ENCODE measurements around the gene SLC48A1. TPM values are rescaled to one million over a fixed set of nuclear protein-coding genes. Genes with fewer than 3 reads are reported as not detected.

SLC48A1 gene
- total and polyA plus RNA-seq, 4 donors, result 19.7 to 51.3 (median 34.7) TPM

- Histone ChIP-seq H3K27me3 (ENCODE audit: control insufficient read depth in 1 of 2, insufficient read depth in 2 of 2, low read length in 1 of 2) (no peaks in the 10 kb centered on the region), H3K4me1 (ENCODE audit: control insufficient read depth in 1 of 2, insufficient read depth in 2 of 2, low read length in 2 of 2) (peaks cover 2 to 4% of the 10 kb centered on the region in 2 donors), H3K27ac (ENCODE audit: low read depth in 1 of 2, low read length in 2 of 2) (peak overlapping the region; percentile 24 to 84), H3K9me3 (ENCODE audit: control insufficient read depth, low read length) (no peaks in the 10 kb centered on the region), H3K4me3 (ENCODE audit: low read length in 2 of 2) (no peak overlapping the region), H3K36me3 (ENCODE audit: control insufficient read depth in 1 of 2, insufficient read depth in 2 of 2, low read length in 1 of 2) (no peaks in the 10 kb centered on the region)
- 29 to 31% methylated on average over 11 of the region's 11 CpGs for WGBS, 2 donors
- intact Hi-C loops (cut with DNase I), result no loop called here
- ATAC-seq (ENCODE audit: low FRiP score), result peak; percentile 92
- DNase-seq, result peak; percentile 93 to 94
Measured at GRCh38 chr12:47753021-47754001, 19.7 kb upstream of the SLC48A1 start.

GRCh38 chr12:47754126-47754525 is 18.9 kb upstream of the SLC48A1 start:
- H3K4me1 ChIP-seq (ENCODE audit: control insufficient read depth in 1 of 2, insufficient read depth in 2 of 2, low read length in 2 of 2), result peaks cover 2 to 4% of the 10 kb centered on the region in 2 donors
- 84% methylated on average over 4 of the region's 4 CpGs for WGBS, 2 donors
- H3K9me3 ChIP-seq (ENCODE audit: control insufficient read depth, low read length), result no peaks in the 10 kb centered on the region
- intact Hi-C loops (cut with DNase I), result no loop called here
- H3K4me3 ChIP-seq (ENCODE audit: low read length in 2 of 2), result no peak overlapping the region
- DNase-seq (no peak), ATAC-seq (ENCODE audit: low FRiP score) (no peak)
- no peaks in the 10 kb centered on the region for H3K36me3 ChIP-seq (ENCODE audit: control insufficient read depth in 1 of 2, insufficient read depth in 2 of 2, low read length in 1 of 2)
- H3K27ac ChIP-seq (ENCODE audit: low read depth in 1 of 2, low read length in 2 of 2), result peak overlapping the region; percentile 19 to 84
- no peaks in the 10 kb centered on the region for H3K27me3 ChIP-seq (ENCODE audit: control insufficient read depth in 1 of 2, insufficient read depth in 2 of 2, low read length in 1 of 2)

- Histone ChIP-seq H3K27ac (ENCODE audit: low read depth in 1 of 2, low read length in 2 of 2) (peak overlapping the region in 1 of 2 donors; percentile 61), H3K4me1 (ENCODE audit: control insufficient read depth in 1 of 2, insufficient read depth in 2 of 2, low read length in 2 of 2) (peaks cover 2 to 4% of the 10 kb centered on the region in 2 donors), H3K27me3 (ENCODE audit: control insufficient read depth in 1 of 2, insufficient read depth in 2 of 2, low read length in 1 of 2) (no peaks in the 10 kb centered on the region), H3K4me3 (ENCODE audit: low read length in 2 of 2) (no peak overlapping the region), H3K36me3 (ENCODE audit: control insufficient read depth in 1 of 2, insufficient read depth in 2 of 2, low read length in 1 of 2) (no peaks in the 10 kb centered on the region), H3K9me3 (ENCODE audit: control insufficient read depth, low read length) (no peaks in the 10 kb centered on the region)
- ATAC-seq (ENCODE audit: low FRiP score) (no peak), DNase-seq (no peak)
- intact Hi-C loops (cut with DNase I), result no loop called here
- WGBS, 2 donors, result 26 to 38% methylated on average over 3 of the region's 3 CpGs
Measured at GRCh38 chr12:47754881-47755280, 18.2 kb upstream of the SLC48A1 start.

GRCh38 chr12:47755655-47756562 is 17.1 kb upstream of the SLC48A1 start:
- no peak for ATAC-seq (ENCODE audit: low FRiP score)
- Histone ChIP-seq H3K27ac (ENCODE audit: low read depth in 1 of 2, low read length in 2 of 2) (no peak overlapping the region), H3K4me3 (ENCODE audit: low read length in 2 of 2) (no peak overlapping the region), H3K9me3 (ENCODE audit: control insufficient read depth, low read length) (no peaks in the 10 kb centered on the region), H3K27me3 (ENCODE audit: control insufficient read depth in 1 of 2, insufficient read depth in 2 of 2, low read length in 1 of 2) (no peaks in the 10 kb centered on the region), H3K4me1 (ENCODE audit: control insufficient read depth in 1 of 2, insufficient read depth in 2 of 2, low read length in 2 of 2) (peaks cover 2 to 4% of the 10 kb centered on the region in 2 donors), H3K36me3 (ENCODE audit: control insufficient read depth in 1 of 2, insufficient read depth in 2 of 2, low read length in 1 of 2) (no peaks in the 10 kb centered on the region)
- intact Hi-C loops (cut with DNase I), result no loop called here
- 76 to 80% methylated on average over 12 of the region's 12 CpGs for WGBS, 2 donors
- DNase-seq, result no peak

- intact Hi-C loops (cut with DNase I), result no loop called here
- Histone ChIP-seq H3K27me3 (ENCODE audit: control insufficient read depth in 1 of 2, insufficient read depth in 2 of 2, low read length in 1 of 2) (no peaks in the 10 kb centered on the region), H3K4me3 (ENCODE audit: low read length in 2 of 2) (peak overlapping the region in 1 of 2 donors; percentile 41), H3K4me1 (ENCODE audit: control insufficient read depth in 1 of 2, insufficient read depth in 2 of 2, low read length in 2 of 2) (peaks cover 2 to 4% of the 10 kb centered on the region in 2 donors), H3K9me3 (ENCODE audit: control insufficient read depth, low read length) (no peaks in the 10 kb centered on the region), H3K27ac (ENCODE audit: low read depth in 1 of 2, low read length in 2 of 2) (no peak overlapping the region), H3K36me3 (ENCODE audit: control insufficient read depth in 1 of 2, insufficient read depth in 2 of 2, low read length in 1 of 2) (no peaks in the 10 kb centered on the region)
- WGBS, 2 donors, result 73 to 80% methylated on average over 7 of the region's 7 CpGs
- DNase-seq (no peak), ATAC-seq (ENCODE audit: low FRiP score) (no peak)
Measured at GRCh38 chr12:47757364-47757839, 15.6 kb upstream of the SLC48A1 start.

- 50% methylated on average over 20 of the region's 20 CpGs for WGBS, 2 donors
- peak overlapping the region in 1 of 2 donors; percentile 4 for H3K27ac ChIP-seq (ENCODE audit: low read depth in 1 of 2, low read length in 2 of 2)
- no peaks in the 10 kb centered on the region for H3K36me3 ChIP-seq (ENCODE audit: control insufficient read depth in 1 of 2, insufficient read depth in 2 of 2, low read length in 1 of 2)
- H3K4me1 ChIP-seq (ENCODE audit: control insufficient read depth in 1 of 2, insufficient read depth in 2 of 2, low read length in 2 of 2), result peaks cover 2 to 4% of the 10 kb centered on the region in 2 donors
- ATAC-seq (ENCODE audit: low FRiP score) (no peak), DNase-seq (peak in 1 of 2 donors; percentile 70)
- intact Hi-C loops (cut with DNase I), result no loop called here
- H3K4me3 ChIP-seq (ENCODE audit: low read length in 2 of 2), result peak overlapping the region in 1 of 2 donors; percentile 41
- no peaks in the 10 kb centered on the region for H3K27me3 ChIP-seq (ENCODE audit: control insufficient read depth in 1 of 2, insufficient read depth in 2 of 2, low read length in 1 of 2)
- H3K9me3 ChIP-seq (ENCODE audit: control insufficient read depth, low read length), result no peaks in the 10 kb centered on the region
Measured at GRCh38 chr12:47757840-47758583, 15.0 kb upstream of the SLC48A1 start.

GRCh38 chr12:47758584-47758833 is 14.5 kb upstream of the SLC48A1 start:
- intact Hi-C loops (cut with DNase I), result no loop called here
- DNase-seq (no peak), ATAC-seq (ENCODE audit: low FRiP score) (no peak)
- Histone ChIP-seq H3K36me3 (ENCODE audit: control insufficient read depth in 1 of 2, insufficient read depth in 2 of 2, low read length in 1 of 2) (no peaks in the 10 kb centered on the region), H3K27me3 (ENCODE audit: control insufficient read depth in 1 of 2, insufficient read depth in 2 of 2, low read length in 1 of 2) (no peaks in the 10 kb centered on the region), H3K27ac (ENCODE audit: low read depth in 1 of 2, low read length in 2 of 2) (peak overlapping the region in 1 of 2 donors; percentile 4), H3K9me3 (ENCODE audit: control insufficient read depth, low read length) (no peaks in the 10 kb centered on the region), H3K4me1 (ENCODE audit: control insufficient read depth in 1 of 2, insufficient read depth in 2 of 2, low read length in 2 of 2) (peaks cover 2 to 4% of the 10 kb centered on the region in 2 donors), H3K4me3 (ENCODE audit: low read length in 2 of 2) (peak overlapping the region in 1 of 2 donors; percentile 41)
- 1% methylated on average over 10 of the region's 10 CpGs for WGBS, 2 donors
